Measurements from ENCODE around the gene RGS6.

- TF ChIP-seq CTCF (conservative IDR thresholded peaks at IDR 0.05; ENCODE audit: low read depth, low read length): no peak
- TF ChIP-seq EZH2 (IDR thresholded peaks at IDR 0.05; ENCODE audit: low read length, unreplicated experiment): no peak
These were observed 470.1 kb downstream of the RGS6 start for GRCh38 chr14:72402377-72402772.
